ENCODE measurements around the gene PPP1R13L. TPM values are rescaled to one million over a fixed set of nuclear protein-coding genes. Genes with fewer than 3 reads are reported as not detected.

PPP1R13L gene
- total RNA-seq, 2 donors from 2014 or later, result 17.9 to 26.4 TPM

DNA sequence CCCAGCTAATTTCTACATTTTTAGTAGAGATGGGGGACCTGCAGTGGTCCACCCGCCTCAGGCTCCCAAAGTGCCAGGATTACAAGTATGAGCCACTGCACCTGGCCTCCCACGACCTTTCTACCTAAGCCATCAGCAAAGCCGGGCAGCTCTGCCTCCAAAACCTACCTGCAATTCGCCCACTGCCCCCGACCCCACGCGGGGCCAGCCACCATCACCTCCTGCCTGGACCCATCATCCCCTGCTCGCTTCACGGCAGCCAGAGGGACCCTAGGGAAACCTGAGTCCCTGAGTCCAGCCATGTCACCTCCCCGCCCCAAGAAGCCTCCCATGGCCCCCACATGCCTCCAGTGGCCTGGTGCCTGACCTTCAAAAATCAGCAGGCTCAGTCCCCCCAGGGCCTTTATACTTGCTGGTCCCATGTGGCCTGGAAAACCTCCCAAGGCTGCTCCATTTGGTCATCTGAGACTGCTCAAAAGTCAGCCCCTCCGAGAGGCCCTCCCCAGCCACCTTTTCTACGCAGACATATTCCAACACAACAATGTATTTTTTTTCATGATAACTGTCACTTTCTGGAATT is 46.6 kb downstream of the PPP1R13L start:
- Histone ChIP-seq H3K9ac (ENCODE audit: extremely low read depth, low read length, poor library complexity, severe bottlenecking) (no peak overlapping the region), H3K27me3 (ENCODE audit: control insufficient read depth, insufficient read depth, low read length, poor library complexity, severe bottlenecking) (no peaks in the 10 kb centered on the region), H3K36me3 (ENCODE audit: control insufficient read depth, insufficient read depth, low read length) (peaks cover 63% of the 10 kb centered on the region), H3K9me3 (ENCODE audit: control insufficient read depth, low read length) (peaks cover 8% of the 10 kb centered on the region), H3K4me3 (ENCODE audit: low read length) (no peak overlapping the region), H3K27ac (ENCODE audit: low read depth, low read length) (no peak overlapping the region), H3K4me1 (ENCODE audit: control insufficient read depth, insufficient read depth, low read length) (no peaks in the 10 kb centered on the region)
- WGBS, 2 experiments (ENCODE audit: insufficient coverage in 1 of 2, insufficient read length in 1 of 2), result 96 to 100% methylated on average over 1 to 12 of the region's 12 CpGs
- Mint-ChIP-seq H3K27ac (no peak overlapping the region), H3K4me1 (no peaks in the 10 kb centered on the region), H3K4me3 (no peak overlapping the region), H3K36me3 (ENCODE audit: low read depth) (peaks cover 80% of the 10 kb centered on the region), H3K27me3 (ENCODE audit: insufficient read depth) (no peaks in the 10 kb centered on the region), H3K9me3 (no peaks in the 10 kb centered on the region)
- DNase-seq, result no peak
- TF ChIP-seq, protein P1, sequence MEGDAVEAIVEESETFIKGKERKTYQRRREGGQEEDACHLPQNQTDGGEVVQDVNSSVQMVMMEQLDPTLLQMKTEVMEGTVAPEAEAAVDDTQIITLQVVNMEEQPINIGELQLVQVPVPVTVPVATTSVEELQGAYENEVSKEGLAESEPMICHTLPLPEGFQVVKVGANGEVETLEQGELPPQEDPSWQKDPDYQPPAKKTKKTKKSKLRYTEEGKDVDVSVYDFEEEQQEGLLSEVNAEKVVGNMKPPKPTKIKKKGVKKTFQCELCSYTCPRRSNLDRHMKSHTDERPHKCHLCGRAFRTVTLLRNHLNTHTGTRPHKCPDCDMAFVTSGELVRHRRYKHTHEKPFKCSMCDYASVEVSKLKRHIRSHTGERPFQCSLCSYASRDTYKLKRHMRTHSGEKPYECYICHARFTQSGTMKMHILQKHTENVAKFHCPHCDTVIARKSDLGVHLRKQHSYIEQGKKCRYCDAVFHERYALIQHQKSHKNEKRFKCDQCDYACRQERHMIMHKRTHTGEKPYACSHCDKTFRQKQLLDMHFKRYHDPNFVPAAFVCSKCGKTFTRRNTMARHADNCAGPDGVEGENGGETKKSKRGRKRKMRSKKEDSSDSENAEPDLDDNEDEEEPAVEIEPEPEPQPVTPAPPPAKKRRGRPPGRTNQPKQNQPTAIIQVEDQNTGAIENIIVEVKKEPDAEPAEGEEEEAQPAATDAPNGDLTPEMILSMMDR (conservative IDR thresholded peaks at IDR 0.05), result no peak

DNA sequence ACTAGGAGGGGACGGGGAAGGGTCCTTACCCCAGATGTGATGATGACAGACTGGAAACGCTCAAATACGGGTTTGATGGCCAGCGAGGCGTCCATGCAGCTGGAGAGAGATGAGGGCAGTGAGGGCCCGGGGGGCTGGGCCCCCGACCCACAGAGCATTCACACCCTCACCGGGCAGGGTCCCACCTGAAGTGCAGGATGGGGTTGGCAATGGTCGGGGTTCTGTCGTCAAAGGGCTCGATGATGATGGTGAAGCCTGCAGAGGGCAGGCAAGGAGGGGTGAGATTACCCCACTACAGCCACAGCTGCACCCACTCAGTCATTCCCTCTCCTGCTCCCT is 47.5 kb downstream of the PPP1R13L start:
- no peak overlapping the region for H3K4me3 ChIP-seq (ENCODE audit: low read length)
- no peaks in the 10 kb centered on the region for H3K4me1 ChIP-seq (ENCODE audit: control insufficient read depth, insufficient read depth, low read length)
- TF ChIP-seq, protein P1 (conservative IDR thresholded peaks at IDR 0.05), result no peak
- H3K36me3 ChIP-seq (ENCODE audit: control insufficient read depth, insufficient read depth, low read length), result peaks cover 66% of the 10 kb centered on the region
- no peak overlapping the region for H3K27ac ChIP-seq (ENCODE audit: low read depth, low read length)
- 96 to 97% methylated on average over 6 to 11 of the region's 11 CpGs for WGBS, 2 experiments (ENCODE audit: insufficient coverage in 1 of 2, insufficient read length in 1 of 2)
- H3K9me3 ChIP-seq (ENCODE audit: control insufficient read depth, low read length), result peaks cover 8% of the 10 kb centered on the region
- Mint-ChIP-seq H3K36me3 (ENCODE audit: low read depth) (peaks cover 81% of the 10 kb centered on the region), H3K27me3 (ENCODE audit: insufficient read depth) (no peaks in the 10 kb centered on the region), H3K27ac (no peak overlapping the region), H3K9me3 (no peaks in the 10 kb centered on the region), H3K4me1 (no peaks in the 10 kb centered on the region), H3K4me3 (no peak overlapping the region)
- DNase-seq, result no peak
- H3K27me3 ChIP-seq (ENCODE audit: control insufficient read depth, insufficient read depth, low read length, poor library complexity, severe bottlenecking), result no peaks in the 10 kb centered on the region
- no peak overlapping the region for H3K9ac ChIP-seq (ENCODE audit: extremely low read depth, low read length, poor library complexity, severe bottlenecking)

- no peak overlapping the region for H3K4me3 Mint-ChIP-seq
- no peaks in the 10 kb centered on the region for H3K4me1 ChIP-seq (ENCODE audit: control insufficient read depth, insufficient read depth, low read length)
- peaks cover 8% of the 10 kb centered on the region for H3K9me3 ChIP-seq (ENCODE audit: control insufficient read depth, low read length)
- TF ChIP-seq, protein P1 (conservative IDR thresholded peaks at IDR 0.05), result no peak
- peaks cover 68% of the 10 kb centered on the region for H3K36me3 ChIP-seq (ENCODE audit: control insufficient read depth, insufficient read depth, low read length)
- H3K4me1 Mint-ChIP-seq, result no peaks in the 10 kb centered on the region
- no peak overlapping the region for H3K27ac Mint-ChIP-seq
- no peak for DNase-seq
- H3K9me3 Mint-ChIP-seq, result no peaks in the 10 kb centered on the region
- H3K27me3 Mint-ChIP-seq (ENCODE audit: insufficient read depth), result no peaks in the 10 kb centered on the region
- no peak overlapping the region for H3K4me3 ChIP-seq (ENCODE audit: low read length)
- H3K27me3 ChIP-seq (ENCODE audit: control insufficient read depth, insufficient read depth, low read length, poor library complexity, severe bottlenecking), result no peaks in the 10 kb centered on the region
- WGBS, 2 experiments (ENCODE audit: insufficient coverage in 1 of 2, insufficient read length in 1 of 2), result 92 to 97% methylated on average over 14 to 20 of the region's 20 CpGs
- no peak overlapping the region for H3K9ac ChIP-seq (ENCODE audit: extremely low read depth, low read length, poor library complexity, severe bottlenecking)
- peaks cover 77% of the 10 kb centered on the region for H3K36me3 Mint-ChIP-seq (ENCODE audit: low read depth)
- no peak overlapping the region for H3K27ac ChIP-seq (ENCODE audit: low read depth, low read length)
Observed at GRCh38 chr19:45356760-45357444, 48.0 kb downstream of the PPP1R13L start.
